NCI-H226 (cell line): ENCODE measurements around the gene YJEFN3.
A peak's percentile ranks its signal among the peaks of the same experiment; 100 is the strongest.

ENCODE experiments used
- DNase-seq: peaks from one replicate; pipeline ENCODE4 v3.0.0-alpha.2; 2015

Gene YJEFN3

GRCh38 chr19:19498255-19498991, 30.3 kb upstream of the YJEFN3 start:
- DNase-seq = no peak

- DNase-seq = no peak
These were observed 29.3 kb upstream of the YJEFN3 start for GRCh38 chr19:19499272-19499995.

GRCh38 chr19:19500975-19501644, 27.6 kb upstream of the YJEFN3 start:
- no peak for DNase-seq

- DNase-seq = no peak
These were observed 26.9 kb upstream of the YJEFN3 start for GRCh38 chr19:19501798-19502197.

- no peak for DNase-seq
These were observed 26.4 kb upstream of the YJEFN3 start for GRCh38 chr19:19502281-19502680.

- DNase-seq = no peak
These were observed 25.7 kb upstream of the YJEFN3 start for GRCh38 chr19:19502808-19503602.

- DNase-seq = no peak
These were observed 23.7 kb upstream of the YJEFN3 start for GRCh38 chr19:19504754-19505668.

GRCh38 chr19:19505669-19506326, 22.9 kb upstream of the YJEFN3 start:
- DNase-seq = no peak

- no peak for DNase-seq
These were observed 22.1 kb upstream of the YJEFN3 start for GRCh38 chr19:19506592-19506991.

GRCh38 chr19:19507354-19507753, 21.4 kb upstream of the YJEFN3 start:
- DNase-seq = no peak

- DNase-seq = no peak
These were observed 20.5 kb upstream of the YJEFN3 start for GRCh38 chr19:19508217-19508616.

- peak; percentile 20 for DNase-seq
These were observed 18.3 kb upstream of the YJEFN3 start for GRCh38 chr19:19510432-19510831.

- DNase-seq = no peak
These were observed 15.0 kb upstream of the YJEFN3 start for GRCh38 chr19:19513682-19514081.

GRCh38 chr19:19514215-19514657, 14.5 kb upstream of the YJEFN3 start:
- DNase-seq = no peak

- no peak for DNase-seq
These were observed 13.7 kb upstream of the YJEFN3 start, which contains the start of gene TSSK6 for GRCh38 chr19:19514881-19515641. Gene TSSK6, minus strand, starts transcription at chr19:19515548. Its CDS starts 121 bp downstream, at chr19:19515427.

- peak; percentile 84 for DNase-seq
These were observed 12.8 kb upstream of the YJEFN3 start, which contains the start of gene NDUFA13 for GRCh38 chr19:19515642-19516519. Gene NDUFA13, plus strand, starts transcription at chr19:19516225. Its CDS starts 14 bp downstream, at chr19:19516239.

GRCh38 chr19:19517235-19517619, 11.5 kb upstream of the YJEFN3 start:
- DNase-seq = no peak

GRCh38 chr19:19520989-19521388, 7.7 kb upstream of the YJEFN3 start:
- DNase-seq = no peak

- DNase-seq = no peak
These were observed 5.5 kb upstream of the YJEFN3 start for GRCh38 chr19:19523177-19523576.
